Heart right ventricle (tissue), 16 donors: ENCODE data around the gene TRRAP. TPM values are rescaled to one million over a fixed set of nuclear protein-coding genes. Genes with fewer than 3 reads are reported as not detected.

Experiments
- ATAC-seq, 8 donors: fragments of 200-7000 bp; cut with Tn5 transposase; one replicate each; pipeline ENCODE4 v1.9.1; 2020; ENCODE audit warnings: mild to moderate bottlenecking in 8 of 8, moderate library complexity in 8 of 8, moderate number of reproducible peaks in 1 of 8
- DNase-seq, 2 donors: peaks; one replicate each; pipeline ENCODE4 v3.0.0-alpha.2; 2020
- H3K27ac ChIP-seq, 10 donors: fragments of 200-600 bp; sonication (generic) in 2 of 10; one replicate each; pipeline versions ENCODE4 v1.5.0 to v1.8.0; 2020 to 2022; ENCODE audit warnings: mild to moderate bottlenecking in 3 of 10
- H3K27me3 ChIP-seq, 7 donors: fragments of 200-600 bp; one replicate each; pipeline ENCODE4 v1.8.0; 2021 to 2022; ENCODE audit warnings: mild to moderate bottlenecking in 2 of 7
- H3K36me3 ChIP-seq, 9 donors: fragments of 200-600 bp; sonication (generic) in 1 of 9; one replicate each; pipeline versions ENCODE4 v1.5.0 to v1.8.0; 2020 to 2022; ENCODE audit warnings: mild to moderate bottlenecking in 2 of 9
- H3K4me1 ChIP-seq, 9 donors: fragments of 200-600 bp; sonication (generic) in 1 of 9; one replicate each; pipeline versions ENCODE4 v1.5.0 to v1.8.0; 2020 to 2022; ENCODE audit warnings: mild to moderate bottlenecking in 4 of 9
- H3K4me3 ChIP-seq, 10 donors: fragments of 200-600 bp; sonication (generic) in 2 of 10; one replicate each; pipeline versions ENCODE4 v1.5.0 to v1.8.0; 2020 to 2022; ENCODE audit warnings: mild to moderate bottlenecking in 7 of 10, moderate library complexity in 2 of 10
- H3K9me3 ChIP-seq, 11 donors: fragments of 200-600 bp in 10 of 11; sonication (generic) in 2 of 11; one replicate each; pipeline versions ENCODE4 v1.5.0 to v1.8.0; 2013 to 2022; ENCODE audit warnings: mild to moderate bottlenecking in 2 of 11, control low read depth in 1 of 11, moderate library complexity in 1 of 11
- CTCF ChIP-seq, 9 donors: fragments of 200-600 bp; sonication (generic) in 2 of 9; IDR thresholded peaks; one replicate each; pipeline versions ENCODE4 v1.5.0 to v1.8.0; 2021 to 2022; ENCODE audit warnings: antibody characterized with exemption in 9 of 9, mild to moderate bottlenecking in 5 of 9, moderate library complexity in 1 of 9
- WGBS, 2 donors: extraction: QIAGEN DNeasy Blood & Tissue Kit; methylation state at CpG; one replicate each; pipeline ENCODE4 v1.1.7; 2013; ENCODE audit warnings: inconsistent platforms in 1 of 2; 5-methylcytosine and 5-hydroxymethylcytosine counted together
- intact Hi-C, 10 donors: fragments of 100-400 bp; cut with DNase I; formaldehyde crosslinking; loops; one replicate each; pipeline versions ENCODE4 v1.11.1 to v1.14.2; 2022
- polyA plus RNA-seq, 2 donors: library from polyadenylated mRNA; stranded (reverse); fragments of 200-250 nt; gene quantifications; one replicate each; pipeline ENCODE4 v1.2.3, GENCODE V29; 2013
- total RNA-seq, 10 donors: library from RNA; stranded (reverse); fragmentation: NEBNext Ultra II Directional in 3 of 10; extraction: Animal tissue kit (Norgen Biotek cat#: 25700) in 3 of 10; gene quantifications; one replicate each; pipeline versions ENCODE4 v1.2.1 to v1.2.4, GENCODE V29; 2021 to 2023
- donor health status: Arrhythmogenic right ventricular cardiomyopathy.
- donor health status: ischemic (EF 13 %, LVEDD 7.1; RV severe dilation, severe dysfunction).
- donor health status: healthy with polysubstance abuse.
- donor health status: DM: no; HTN: yes; CAD: no.
- donor health status: DM: no; HTN: no; CAD: no.
- donor health status: ischemic (EF 25% LVEDD 6.9; RV normal size, moderate dysfunction).
- donor health status: ischemic (EF 25% LVEDD 5.7; RV mildly dilated, moderate dysfunction).
- donor health status: healthy.
- donor health status: DM: yes; HTN: yes; CAD: no.
- donor health status: Ischemic cardiomyopathy.
- donor health status: ischemic (EF 35%, LVEDD 5.7; RV mildly dilated, moderate dysfunction).
- donor health status: nonischemic (EF 11% LVEDD 7.7; RV severe dilation, severe dysfunction).
- donor health status: DM: yes; HTN: yes; CAD: no.
- donor health status: PGD.
- donor health status: ischemic (EF 29% LVEDD 5.4; RV normal size, mild dysfunction).
- donor health status: nonischemic (EF 23%, LVEDD 6.1; RV moderate dilation, normal function).

The TRRAP gene
- total and polyA plus RNA-seq, 12 donors: 4.8 to 25.1 (median 21.3) TPM

GRCh38 chr7:98974205-98974604 lies 95.9 kb downstream of the TRRAP start:
- ATAC-seq: no peak
- 93 to 96% methylated on average over 4 of the region's 4 CpGs for WGBS, 2 donors
- Histone ChIP-seq H3K27me3 (no peaks in the 10 kb centered on the region), H3K4me1 (peaks cover 0 to 11% (median 0%) of the 10 kb centered on the region in 9 donors), H3K36me3 (peaks cover 12 to 100% (median 86%) of the 10 kb centered on the region in 9 donors), H3K27ac (peak overlapping the region in 1 of 10 donors; percentile 70), H3K9me3 (no peaks in the 10 kb centered on the region), H3K4me3 (no peak overlapping the region)
- DNase-seq: no peak
- no peak for TF ChIP-seq CTCF (IDR thresholded peaks at IDR 0.05)
- intact Hi-C loops: no loop called here

GRCh38 chr7:98974906-98975816 lies 96.8 kb downstream of the TRRAP start:
- TF ChIP-seq CTCF (IDR thresholded peaks at IDR 0.05): no peak
- Histone ChIP-seq H3K9me3 (no peaks in the 10 kb centered on the region), H3K27ac (peak overlapping the region in 9 of 10 donors; percentile 12 to 70 (median 56)), H3K4me3 (no peak overlapping the region), H3K36me3 (peaks cover 12 to 100% (median 78%) of the 10 kb centered on the region in 9 donors), H3K27me3 (no peaks in the 10 kb centered on the region), H3K4me1 (peaks cover 0 to 11% (median 0%) of the 10 kb centered on the region in 9 donors)
- 62 to 70% methylated on average over 17 of the region's 17 CpGs for WGBS, 2 donors
- DNase-seq: peak; percentile 48 to 61
- peak; percentile 82 to 97 (median 93) for ATAC-seq
- intact Hi-C loops: no loop called here

- no peak overlapping the region for H3K4me3 ChIP-seq
- DNase-seq: no peak
- H3K27me3 ChIP-seq: no peaks in the 10 kb centered on the region
- H3K4me1 ChIP-seq: peaks cover 0 to 11% (median 0%) of the 10 kb centered on the region in 9 donors
- no peaks in the 10 kb centered on the region for H3K9me3 ChIP-seq
- H3K27ac ChIP-seq: no peak overlapping the region
- intact Hi-C loops: no loop called here
- no peak for ATAC-seq
- TF ChIP-seq CTCF (IDR thresholded peaks at IDR 0.05): no peak
- 97 to 98% methylated on average over 30 of the region's 30 CpGs for WGBS, 2 donors
- H3K36me3 ChIP-seq: peaks cover 12 to 100% (median 82%) of the 10 kb centered on the region in 9 donors
Observed at GRCh38 chr7:98976396-98977185, 98.3 kb downstream of the TRRAP start.

DNA sequence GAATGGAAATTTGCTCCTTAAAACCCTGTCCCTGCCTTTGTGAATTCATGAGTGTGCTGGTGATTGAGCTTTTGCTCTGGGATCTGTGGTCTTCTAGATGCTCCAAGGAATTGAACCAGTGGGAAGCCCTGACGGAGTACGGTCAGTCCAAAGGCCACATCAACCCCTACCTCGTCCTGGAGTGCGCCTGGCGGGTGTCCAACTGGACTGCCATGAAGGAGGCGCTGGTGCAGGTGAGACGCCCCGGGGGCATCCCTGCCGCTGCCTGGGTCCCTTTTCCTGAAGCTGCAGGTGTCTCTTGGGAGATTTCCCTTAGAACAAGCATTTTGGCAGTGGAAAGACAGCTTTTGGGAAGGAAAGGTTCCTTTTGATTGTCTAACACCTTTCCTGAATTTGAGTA lies 100.3 kb downstream of the TRRAP start:
- H3K9me3 ChIP-seq: no peaks in the 10 kb centered on the region
- H3K36me3 ChIP-seq: peaks cover 14 to 100% (median 82%) of the 10 kb centered on the region in 9 donors
- H3K4me1 ChIP-seq: peaks cover 0 to 11% (median 0%) of the 10 kb centered on the region in 9 donors
- H3K27ac ChIP-seq: no peak overlapping the region
- DNase-seq (no peak), ATAC-seq (no peak)
- intact Hi-C loops: no loop called here
- no peaks in the 10 kb centered on the region for H3K27me3 ChIP-seq
- H3K4me3 ChIP-seq: no peak overlapping the region
- no peak for TF ChIP-seq CTCF (IDR thresholded peaks at IDR 0.05)
- WGBS, 2 donors: 95 to 96% methylated on average over 9 of the region's 9 CpGs
